Measurements from ENCODE around the gene EFHD2.
"Not testable (repeated sequence)": the region's sequence is repeated elsewhere in the genome, so short reads cannot be mapped to it uniquely, and the experiment has no call there.

Gene EFHD2

GRCh38 chr1:15457585-15457984 is 47.9 kb downstream of the EFHD2 start:
- no peak for DNase-seq

- DNase-seq: not testable (repeated sequence)
These were observed 48.7 kb downstream of the EFHD2 start for GRCh38 chr1:15458388-15458787.

- no peak for DNase-seq
These were observed 50.4 kb downstream of the EFHD2 start for GRCh38 chr1:15459771-15460707.

- DNase-seq: no peak
These were observed 51.0 kb downstream of the EFHD2 start for GRCh38 chr1:15460708-15461095.

GRCh38 chr1:15463064-15463800 is 53.5 kb downstream of the EFHD2 start:
- not testable (repeated sequence) for DNase-seq

- DNase-seq: not testable (repeated sequence)
These were observed 54.2 kb downstream of the EFHD2 start for GRCh38 chr1:15463926-15464322.

- DNase-seq: no peak
These were observed 56.0 kb downstream of the EFHD2 start for GRCh38 chr1:15465674-15466073.

GRCh38 chr1:15466955-15467625 is 57.4 kb downstream of the EFHD2 start:
- not testable (repeated sequence) for DNase-seq

- DNase-seq: no peak
These were observed 58.5 kb downstream of the EFHD2 start for GRCh38 chr1:15468145-15468544.

- DNase-seq: no peak
These were observed 59.7 kb downstream of the EFHD2 start for GRCh38 chr1:15469361-15469760.

- DNase-seq: not testable (repeated sequence)
These were observed 60.2 kb downstream of the EFHD2 start for GRCh38 chr1:15469821-15470448.

- not testable (repeated sequence) for DNase-seq
These were observed 61.4 kb downstream of the EFHD2 start for GRCh38 chr1:15471067-15471466.

- DNase-seq: not testable (repeated sequence)
These were observed 62.0 kb downstream of the EFHD2 start for GRCh38 chr1:15471723-15472122.

- DNase-seq: no peak
These were observed 62.9 kb downstream of the EFHD2 start for GRCh38 chr1:15472587-15472986.

- no peak for DNase-seq
These were observed 66.1 kb downstream of the EFHD2 start, which contains the start of gene CELA2B for GRCh38 chr1:15475752-15476314. TSS of gene CELA2B (plus strand) at chr1:15476104. CDS start at chr1:15476126, 22 bp downstream.

- DNase-seq: no peak
These were observed 67.2 kb downstream of the EFHD2 start for GRCh38 chr1:15476927-15477326.

- no peak for DNase-seq
These were observed 68.0 kb downstream of the EFHD2 start for GRCh38 chr1:15477646-15478212.
